ENCODE data around the gene PRR4.

Gene PRR4

GRCh38 chr12:10802587-10802986 is 46.7 kb downstream of the PRR4 start, which contains the start of gene TAS2R7:
TSS of gene TAS2R7 (minus strand) at chr12:10802627. CDS start at chr12:10802570, 57 bp downstream.
- in situ Hi-C loops (cut with HindIII; ENCODE audit: low sequenced_read_pairs) = no loop called here

- in situ Hi-C loops (cut with HindIII; ENCODE audit: low sequenced_read_pairs) = no loop called here
These were observed 47.5 kb downstream of the PRR4 start for GRCh38 chr12:10801741-10802140.
